PFSK-1 (cell line): Measurements from ENCODE around the gene MSH5. TPM values are rescaled to one million over a fixed set of nuclear protein-coding genes. Genes with fewer than 3 reads are reported as not detected.

Source experiments
- FOXP2 ChIP-seq: optimal IDR thresholded peaks from 2 replicates; pipeline ENCODE3; 2011; ENCODE audit warnings: borderline replicate concordance, control low read depth, inconsistent platforms; ENCODE audit not compliant: insufficient read depth; ENCODE audit errors: extremely low read length, extremely low read depth
- POLR2AphosphoS5 ChIP-seq: IDR thresholded peaks from 2 replicates; pipeline ENCODE4 v1.6.1; 2012; ENCODE audit warnings: low read depth, mild to moderate bottlenecking, control low read depth, low read length, moderate library complexity
- REST ChIP-seq, 2 experiments: IDR thresholded peaks; 2 replicates each; pipeline versions ENCODE4 v1.6.1 to v1.8.0; 2011 to 2012; ENCODE audit warnings: low read depth in 2 of 2, low read length in 2 of 2, control low read depth in 1 of 2, inconsistent platforms in 1 of 2, mild to moderate bottlenecking in 1 of 2, moderate library complexity in 1 of 2; ENCODE audit not compliant: insufficient read depth in 1 of 2
- SIN3A ChIP-seq: IDR thresholded peaks from 2 replicates; pipeline ENCODE4 v1.6.1; 2012; ENCODE audit warnings: mild to moderate bottlenecking, low read length, moderate library complexity, borderline replicate concordance; ENCODE audit not compliant: insufficient read depth
- TAF1 ChIP-seq: IDR thresholded peaks from 2 replicates; pipeline ENCODE4 v1.6.1; 2012; ENCODE audit warnings: low read length, control low read depth, borderline replicate concordance; ENCODE audit not compliant: insufficient read depth
- polyA plus RNA-seq: library from polyadenylated mRNA; unstranded; fragments of >200 nt; gene quantifications from one replicate; pipeline ENCODE4 v1.2.1, GENCODE V29; 2012; ENCODE audit warnings: low read depth, missing spikeins; ENCODE audit not compliant: insufficient read length

The MSH5 gene
- 17.7 TPM for polyA plus RNA-seq

- no peak for TF ChIP-seq REST (IDR thresholded peaks at IDR 0.05; ENCODE audit: insufficient read depth in 1 of 2, low read depth in 2 of 2, low read length in 2 of 2)
- TF ChIP-seq SIN3A: 0 out of 2 replicates have a peak, but pooled peaks have one; percentile 11
- TF ChIP-seq TAF1: peak; percentile 82
- TF ChIP-seq POLR2AphosphoS5: peak; percentile 93
- TF ChIP-seq FOXP2: no peak
Observed at GRCh38 chr6:31739639-31740396, at the start of gene MSH5. MSH5 (plus strand) TSS chr6:31740005; CDS start chr6:31740467, 462 bp downstream.

- TF ChIP-seq REST (IDR thresholded peaks at IDR 0.05; ENCODE audit: insufficient read depth in 1 of 2, low read depth in 2 of 2, low read length in 2 of 2): no peak
- TF ChIP-seq TAF1: no peak
- TF ChIP-seq SIN3A: no peak
- TF ChIP-seq POLR2AphosphoS5: no peak
- no peak for TF ChIP-seq FOXP2
Observed at GRCh38 chr6:31690231-31691077, 49.4 kb upstream of the MSH5 start.

GRCh38 chr6:31691078-31691463 lies 48.7 kb upstream of the MSH5 start:
- TF ChIP-seq POLR2AphosphoS5 (no peak), SIN3A (no peak), FOXP2 (no peak), TAF1 (no peak), REST (IDR thresholded peaks at IDR 0.05; ENCODE audit: insufficient read depth in 1 of 2, low read depth in 2 of 2, low read length in 2 of 2) (no peak)

GRCh38 chr6:31691564-31692108 lies 48.2 kb upstream of the MSH5 start:
- TF ChIP-seq FOXP2: no peak
- no peak for TF ChIP-seq TAF1

GRCh38 chr6:31692353-31692752 lies 47.5 kb upstream of the MSH5 start:
- no peak for TF ChIP-seq TAF1
- no peak for TF ChIP-seq FOXP2
- no peak for TF ChIP-seq SIN3A
- no peak for TF ChIP-seq REST (IDR thresholded peaks at IDR 0.05; ENCODE audit: insufficient read depth in 1 of 2, low read depth in 2 of 2, low read length in 2 of 2)
- no peak for TF ChIP-seq POLR2AphosphoS5
